Suprapubic skin (tissue), 4 donors: ENCODE measurements around the gene HNRNPK. TPM values are rescaled to one million over a fixed set of nuclear protein-coding genes. Genes with fewer than 3 reads are reported as not detected.

Experiments used
- DNase-seq, 2 donors: peaks; one replicate each; pipeline ENCODE4 v3.0.0-alpha.2; 2019; ENCODE audit warnings: low spot score in 2 of 2
- H3K27ac ChIP-seq: fragments of 200-600 bp; sonication (generic); one replicate; pipeline ENCODE4 v1.5.1; 2019
- H3K27me3 ChIP-seq: fragments of 200-600 bp; sonication (generic); one replicate; pipeline ENCODE4 v1.5.1; 2019
- H3K36me3 ChIP-seq: fragments of 200-600 bp; sonication (generic); one replicate; pipeline ENCODE4 v1.5.1; 2019
- H3K4me1 ChIP-seq: fragments of 200-600 bp; sonication (generic); one replicate; pipeline ENCODE4 v1.5.1; 2019
- H3K4me3 ChIP-seq: fragments of 200-600 bp; sonication (generic); one replicate; pipeline ENCODE4 v1.5.1; 2019; ENCODE audit warnings: mild to moderate bottlenecking
- H3K9me3 ChIP-seq: fragments of 200-600 bp; sonication (generic); one replicate; pipeline ENCODE4 v1.5.1; 2019
- EP300 ChIP-seq: sonication (generic); formaldehyde crosslinking; IDR thresholded peaks from one replicate; pipeline ENCODE4 v1.6.1; 2017; ENCODE audit warnings: antibody characterized with exemption
- POLR2A ChIP-seq, 2 donors: fragments of 450-650 bp; IDR thresholded peaks; one replicate each; pipeline ENCODE4 v1.6.1; 2017; ENCODE audit warnings: antibody characterized with exemption in 2 of 2, mild to moderate bottlenecking in 2 of 2, moderate library complexity in 2 of 2
- POLR2AphosphoS5 ChIP-seq, 3 donors: sonication (generic); formaldehyde crosslinking; IDR thresholded peaks; one replicate each; pipeline ENCODE4 v1.6.1; 2017; ENCODE audit warnings: antibody characterized with exemption in 3 of 3
- WGBS: methylation state at CpG from one replicate; pipeline ENCODE4 v1.1.5; 2018; 5-methylcytosine and 5-hydroxymethylcytosine counted together
- total RNA-seq, 4 donors: library from RNA; depleted of rRNA; stranded (reverse); fragments of >200 nt; gene quantifications; one replicate each; pipeline ENCODE4 v1.1.0, GENCODE V29; 2016
- TF ChIP-seq, protein P1 (sequence below), 2 donors: fragments of 200-600 bp in 1 of 2; fragments of 450-650 bp in 1 of 2; sonication (generic) in 1 of 2; IDR thresholded peaks; one replicate each; pipeline ENCODE4 v1.5.1; 2016 to 2019; ENCODE audit warnings: antibody characterized with exemption in 2 of 2, mild to moderate bottlenecking in 1 of 2, moderate library complexity in 1 of 2

Gene HNRNPK
- total RNA-seq, 4 donors from 2014 or later: 422 to 538 (median 448) TPM

DNA sequence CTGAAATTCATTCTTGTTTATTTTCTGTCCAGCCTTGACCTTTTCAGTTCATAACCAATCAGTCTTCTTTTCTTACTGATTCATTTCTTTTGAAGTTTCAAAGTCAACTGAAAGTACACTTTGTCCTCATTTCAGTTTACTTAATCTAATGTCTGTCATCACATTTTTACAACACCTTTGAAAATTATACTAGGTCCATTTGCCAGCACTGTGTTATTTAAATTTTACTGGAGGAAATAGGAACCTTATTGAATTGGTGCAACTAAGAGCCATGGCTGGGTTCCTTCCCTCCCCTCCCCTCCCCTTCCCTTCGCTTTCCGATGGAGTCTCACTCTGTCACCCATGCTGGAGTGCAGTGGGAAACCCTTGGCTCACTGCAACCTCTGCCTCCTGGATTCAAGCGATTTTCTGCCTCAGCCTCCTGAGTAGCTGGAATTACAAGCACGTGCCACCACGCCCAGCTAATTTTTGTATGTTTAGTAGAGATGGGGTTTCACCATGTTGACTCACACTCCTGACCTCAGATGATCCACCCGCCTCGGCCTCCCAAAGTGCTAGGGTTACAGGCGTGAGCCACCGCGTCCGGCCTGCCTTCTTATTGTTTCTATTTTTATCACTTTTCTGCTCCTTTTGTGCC is 6.9 kb upstream of the HNRNPK start:
- TF ChIP-seq, protein P1, sequence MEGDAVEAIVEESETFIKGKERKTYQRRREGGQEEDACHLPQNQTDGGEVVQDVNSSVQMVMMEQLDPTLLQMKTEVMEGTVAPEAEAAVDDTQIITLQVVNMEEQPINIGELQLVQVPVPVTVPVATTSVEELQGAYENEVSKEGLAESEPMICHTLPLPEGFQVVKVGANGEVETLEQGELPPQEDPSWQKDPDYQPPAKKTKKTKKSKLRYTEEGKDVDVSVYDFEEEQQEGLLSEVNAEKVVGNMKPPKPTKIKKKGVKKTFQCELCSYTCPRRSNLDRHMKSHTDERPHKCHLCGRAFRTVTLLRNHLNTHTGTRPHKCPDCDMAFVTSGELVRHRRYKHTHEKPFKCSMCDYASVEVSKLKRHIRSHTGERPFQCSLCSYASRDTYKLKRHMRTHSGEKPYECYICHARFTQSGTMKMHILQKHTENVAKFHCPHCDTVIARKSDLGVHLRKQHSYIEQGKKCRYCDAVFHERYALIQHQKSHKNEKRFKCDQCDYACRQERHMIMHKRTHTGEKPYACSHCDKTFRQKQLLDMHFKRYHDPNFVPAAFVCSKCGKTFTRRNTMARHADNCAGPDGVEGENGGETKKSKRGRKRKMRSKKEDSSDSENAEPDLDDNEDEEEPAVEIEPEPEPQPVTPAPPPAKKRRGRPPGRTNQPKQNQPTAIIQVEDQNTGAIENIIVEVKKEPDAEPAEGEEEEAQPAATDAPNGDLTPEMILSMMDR (IDR thresholded peaks at IDR 0.05): no peak
- TF ChIP-seq EP300 (no peak), POLR2A (IDR thresholded peaks at IDR 0.05) (no peak)
- 73% methylated on average over 11 of the region's 11 CpGs for WGBS
- H3K27ac ChIP-seq: no peak overlapping the region
- DNase-seq: no peak
- no peaks in the 10 kb centered on the region for H3K36me3 ChIP-seq
- H3K27me3 ChIP-seq: no peaks in the 10 kb centered on the region
- H3K4me1 ChIP-seq: peaks cover 2% of the 10 kb centered on the region
- H3K9me3 ChIP-seq: no peaks in the 10 kb centered on the region
- H3K4me3 ChIP-seq: no peak overlapping the region

DNA sequence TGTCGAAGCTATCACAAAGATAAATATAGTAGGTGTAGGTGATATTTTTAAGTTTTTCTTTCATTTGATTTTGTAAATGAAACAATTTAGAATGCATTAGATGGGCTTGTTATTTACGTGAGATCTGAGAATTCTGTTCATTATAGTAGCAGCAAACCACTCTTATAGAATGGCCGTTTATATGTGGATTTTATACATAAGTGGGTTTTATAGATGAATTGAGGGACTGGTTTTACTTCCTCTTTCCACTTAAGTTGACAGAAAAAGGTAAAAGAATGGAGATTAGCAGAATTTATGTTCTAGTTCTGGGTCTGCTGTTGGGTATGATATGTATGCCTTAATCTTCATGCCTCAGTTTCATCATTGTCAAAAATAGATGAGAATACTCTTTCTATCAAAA is 6.2 kb upstream of the HNRNPK start:
- no peak for DNase-seq
- H3K27me3 ChIP-seq: no peaks in the 10 kb centered on the region
- H3K4me3 ChIP-seq: no peak overlapping the region
- no peaks in the 10 kb centered on the region for H3K9me3 ChIP-seq
- TF ChIP-seq EP300 (no peak), POLR2AphosphoS5 (IDR thresholded peaks at IDR 0.05) (no peak), POLR2A (IDR thresholded peaks at IDR 0.05) (no peak)
- TF ChIP-seq, protein P1 (IDR thresholded peaks at IDR 0.05): no peak
- peaks cover 9% of the 10 kb centered on the region for H3K4me1 ChIP-seq
- H3K36me3 ChIP-seq: no peaks in the 10 kb centered on the region
- no peak overlapping the region for H3K27ac ChIP-seq
- 88% methylated on average over 3 of the region's 3 CpGs for WGBS

DNA sequence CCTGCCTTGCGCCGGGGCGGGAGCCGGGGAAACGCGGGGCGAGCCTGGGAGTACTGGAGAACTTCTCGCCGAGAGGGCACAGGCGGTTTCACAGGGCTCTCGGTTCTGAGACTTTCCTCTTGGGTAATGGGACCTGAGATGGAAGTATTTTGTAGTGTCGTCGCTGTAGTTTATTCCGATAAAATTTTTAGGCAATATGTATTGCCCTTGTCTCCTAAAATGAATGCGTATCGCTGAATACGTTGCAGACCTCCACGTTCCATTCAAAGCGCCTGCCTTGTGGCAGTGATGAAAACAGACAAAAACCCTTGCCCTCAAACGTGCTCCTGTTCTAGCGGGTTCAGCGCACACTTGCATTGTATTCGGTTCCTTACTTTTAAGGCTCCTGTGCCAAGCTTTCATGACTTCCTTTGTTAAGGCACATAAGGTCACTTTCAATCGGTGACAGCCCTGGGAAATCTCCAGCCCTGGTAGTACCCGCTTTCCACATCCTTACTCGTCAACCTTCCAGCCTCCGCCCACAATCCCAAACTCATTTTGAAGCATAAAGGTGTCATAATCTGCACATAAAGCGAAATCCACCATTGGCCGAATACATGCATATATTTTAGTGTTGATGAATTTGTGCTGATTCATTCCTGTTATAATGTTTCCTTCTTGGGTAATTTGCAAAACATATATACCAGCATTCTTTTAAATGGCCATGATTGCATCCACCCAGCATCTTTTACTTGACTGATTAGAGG is 1.3 kb upstream of the HNRNPK start:
- no peak for TF ChIP-seq POLR2A (IDR thresholded peaks at IDR 0.05)
- TF ChIP-seq EP300: no peak
- TF ChIP-seq, protein P1 (IDR thresholded peaks at IDR 0.05): no peak
- TF ChIP-seq POLR2AphosphoS5 (IDR thresholded peaks at IDR 0.05): no peak
- WGBS: under 1% methylated on average over 26 of the region's 29 CpGs
- DNase-seq: no peak
- H3K36me3 ChIP-seq: peaks cover 7% of the 10 kb centered on the region
- no peaks in the 10 kb centered on the region for H3K9me3 ChIP-seq
- no peaks in the 10 kb centered on the region for H3K27me3 ChIP-seq
- peak overlapping the region; percentile 100 for H3K27ac ChIP-seq
- H3K4me1 ChIP-seq: peaks cover 26% of the 10 kb centered on the region
- H3K4me3 ChIP-seq: peak overlapping the region; percentile 90

DNA sequence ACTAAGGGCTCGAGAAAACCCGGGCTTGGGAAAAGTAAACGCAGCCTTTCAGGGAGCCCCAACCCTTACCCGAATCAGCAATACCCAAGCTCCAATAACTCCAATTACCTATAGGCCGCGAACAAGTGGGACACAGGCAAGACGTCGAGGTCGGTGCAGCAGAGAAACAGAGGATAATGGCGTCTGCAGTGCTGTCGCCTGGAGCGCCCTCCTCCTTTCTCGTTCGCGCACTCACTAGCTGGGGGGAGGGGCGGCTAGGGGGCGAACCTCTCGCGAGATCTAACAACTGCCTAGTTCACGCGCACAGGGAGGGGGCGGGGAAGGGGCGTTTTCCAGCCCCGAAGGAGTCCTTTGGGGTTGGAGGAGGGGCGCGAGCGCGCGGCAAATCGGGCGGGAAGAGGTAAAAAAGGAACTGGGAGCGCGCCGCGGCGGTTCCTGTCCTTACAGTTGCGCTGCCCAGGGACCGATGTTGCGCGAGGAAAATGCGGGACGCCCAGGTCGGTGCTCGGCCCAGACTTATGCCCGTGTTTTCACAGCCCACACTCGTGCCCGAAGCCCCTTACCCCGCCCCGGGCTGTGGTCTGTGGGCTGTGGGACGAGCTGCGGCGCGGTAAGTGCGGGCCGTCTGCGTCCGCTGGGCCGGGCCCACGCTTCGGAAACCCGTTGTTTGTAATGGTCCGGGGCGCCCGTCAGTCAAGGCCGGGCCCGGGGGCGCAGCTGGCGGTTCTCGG is 545 bp upstream of the HNRNPK start, which contains the start of gene RMI1:
Gene RMI1, plus strand, starts transcription at position 411 of the 731 bp plus-strand sequence. CDS start 20,182 bp downstream, outside the sequence.
- TF ChIP-seq EP300 (no peak), POLR2A (IDR thresholded peaks at IDR 0.05) (peak; percentile 58 to 97), POLR2AphosphoS5 (IDR thresholded peaks at IDR 0.05) (peak; percentile 86 to 95 (median 94))
- peak within 1 kb of the TSS; percentile 100 for H3K27ac ChIP-seq
- WGBS: under 1% methylated on average over 37 of the region's 69 CpGs
- peaks cover 33% of the 10 kb centered on the region for H3K4me1 ChIP-seq
- no peaks in the 10 kb centered on the region for H3K9me3 ChIP-seq
- H3K36me3 ChIP-seq: peaks cover 14% of the 10 kb centered on the region
- peak within 1 kb of the TSS; percentile 90 for H3K4me3 ChIP-seq
- DNase-seq: peak; percentile 100
- no peaks in the 10 kb centered on the region for H3K27me3 ChIP-seq

DNA sequence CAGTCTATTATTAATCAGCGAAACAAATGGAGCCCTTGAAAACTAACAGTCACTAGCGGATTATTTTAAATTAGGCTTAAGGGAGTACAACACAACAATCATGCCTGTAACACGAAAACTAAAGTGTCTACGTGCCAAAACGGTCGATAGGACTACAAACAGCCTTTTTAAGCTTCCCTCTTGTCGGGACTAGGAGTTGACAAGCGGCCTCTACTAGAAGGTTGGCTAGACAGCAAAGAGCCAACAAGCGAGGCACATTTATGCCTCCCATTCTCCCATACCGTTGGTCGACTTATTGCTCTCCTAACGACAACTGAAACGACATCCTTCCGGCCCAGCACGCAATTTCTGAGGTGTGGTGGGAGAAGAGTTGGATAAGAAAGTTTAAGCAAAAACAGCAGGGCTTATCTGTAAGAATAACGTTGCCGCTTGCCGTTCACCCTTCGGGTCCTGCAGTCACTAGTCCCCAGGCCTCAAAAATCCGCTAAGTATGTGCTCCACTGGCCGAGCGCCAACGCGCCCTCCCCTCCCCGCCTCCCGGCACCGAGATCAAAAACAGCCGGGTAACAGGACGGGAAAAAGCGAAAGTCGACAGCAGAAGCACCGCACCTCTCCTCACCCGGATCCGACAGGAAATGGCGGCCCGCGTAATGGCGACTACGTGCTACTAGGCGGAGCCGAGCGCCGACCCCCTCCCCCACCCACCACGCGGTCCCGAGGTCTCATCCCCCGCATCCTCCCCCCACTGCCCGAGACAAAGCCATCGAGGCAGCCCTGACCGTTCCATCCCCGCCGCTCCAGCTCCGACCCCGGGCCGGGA is 813 bp downstream of the HNRNPK start:
- under 1% methylated on average over 42 of the region's 55 CpGs for WGBS
- no peak for TF ChIP-seq POLR2A (IDR thresholded peaks at IDR 0.05)
- no peak for TF ChIP-seq POLR2AphosphoS5 (IDR thresholded peaks at IDR 0.05)
- TF ChIP-seq EP300: no peak
- TF ChIP-seq, protein P1 (IDR thresholded peaks at IDR 0.05): no peak
- H3K27me3 ChIP-seq: no peaks in the 10 kb centered on the region
- peaks cover 44% of the 10 kb centered on the region for H3K4me1 ChIP-seq
- H3K9me3 ChIP-seq: no peaks in the 10 kb centered on the region
- H3K36me3 ChIP-seq: peaks cover 28% of the 10 kb centered on the region
- peak; percentile 90 for DNase-seq
- peak overlapping the region; percentile 100 for H3K27ac ChIP-seq
- peak overlapping the region; percentile 90 for H3K4me3 ChIP-seq
